Tibial nerve (tissue), 3 donors: Measurements from ENCODE around the gene IGHMBP2.

Experiments used
- POLR2A ChIP-seq, 2 donors: fragments of 450-650 bp; IDR thresholded peaks; one replicate each; pipeline ENCODE4 v1.6.1; 2017; ENCODE audit warnings: antibody characterized with exemption in 2 of 2, mild to moderate bottlenecking in 2 of 2, moderate library complexity in 2 of 2
- TF ChIP-seq, protein P1 (sequence below), 5 experiments: fragments of 200-600 bp in 3 of 5; fragments of 450-650 bp in 2 of 5; sonication (generic) in 3 of 5; IDR thresholded peaks; one replicate each; pipeline ENCODE4 v1.5.1; 2016 to 2019; ENCODE audit warnings: antibody characterized with exemption in 5 of 5, mild to moderate bottlenecking in 3 of 5, moderate library complexity in 2 of 5

DNA sequence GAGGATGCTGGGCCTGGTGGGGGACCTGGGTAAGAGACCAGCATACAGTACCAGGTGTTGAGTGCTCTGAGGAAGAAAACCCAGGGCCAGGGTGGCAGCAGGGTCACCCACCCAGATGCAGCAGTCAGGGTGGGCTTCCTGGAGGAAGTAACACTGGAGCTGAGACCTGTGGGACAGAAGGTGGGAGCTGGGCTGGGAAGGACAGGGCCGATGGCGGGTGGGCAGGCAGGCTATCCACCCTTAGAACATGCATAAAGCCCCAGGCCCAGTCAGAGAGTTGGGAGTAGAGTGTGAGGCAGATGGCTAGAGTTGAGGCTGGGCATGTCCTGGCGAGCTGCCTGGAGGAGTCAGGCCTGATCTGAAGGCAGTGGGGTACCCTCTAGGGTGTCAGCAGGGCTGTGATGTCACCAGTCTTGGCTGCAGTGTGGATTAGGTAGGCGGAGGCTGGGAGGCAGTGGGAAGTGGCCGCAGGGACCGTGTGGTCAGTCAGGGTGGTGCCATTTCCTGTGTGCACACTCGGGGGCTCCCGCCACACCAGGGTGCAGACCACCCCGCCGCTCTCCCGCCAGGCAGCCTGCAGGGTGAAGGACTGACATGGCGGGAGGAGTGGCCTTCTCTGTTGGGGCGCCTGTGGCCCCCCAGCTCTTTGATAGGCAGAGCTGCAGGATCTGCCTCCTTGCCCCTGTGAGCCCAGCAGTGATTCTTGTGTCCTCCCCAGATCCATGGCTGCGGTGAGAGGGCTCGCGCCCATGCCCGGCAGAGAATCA is 35.3 kb downstream of the IGHMBP2 start:
- TF ChIP-seq, protein P1, sequence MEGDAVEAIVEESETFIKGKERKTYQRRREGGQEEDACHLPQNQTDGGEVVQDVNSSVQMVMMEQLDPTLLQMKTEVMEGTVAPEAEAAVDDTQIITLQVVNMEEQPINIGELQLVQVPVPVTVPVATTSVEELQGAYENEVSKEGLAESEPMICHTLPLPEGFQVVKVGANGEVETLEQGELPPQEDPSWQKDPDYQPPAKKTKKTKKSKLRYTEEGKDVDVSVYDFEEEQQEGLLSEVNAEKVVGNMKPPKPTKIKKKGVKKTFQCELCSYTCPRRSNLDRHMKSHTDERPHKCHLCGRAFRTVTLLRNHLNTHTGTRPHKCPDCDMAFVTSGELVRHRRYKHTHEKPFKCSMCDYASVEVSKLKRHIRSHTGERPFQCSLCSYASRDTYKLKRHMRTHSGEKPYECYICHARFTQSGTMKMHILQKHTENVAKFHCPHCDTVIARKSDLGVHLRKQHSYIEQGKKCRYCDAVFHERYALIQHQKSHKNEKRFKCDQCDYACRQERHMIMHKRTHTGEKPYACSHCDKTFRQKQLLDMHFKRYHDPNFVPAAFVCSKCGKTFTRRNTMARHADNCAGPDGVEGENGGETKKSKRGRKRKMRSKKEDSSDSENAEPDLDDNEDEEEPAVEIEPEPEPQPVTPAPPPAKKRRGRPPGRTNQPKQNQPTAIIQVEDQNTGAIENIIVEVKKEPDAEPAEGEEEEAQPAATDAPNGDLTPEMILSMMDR (IDR thresholded peaks at IDR 0.05), result no peak
- TF ChIP-seq POLR2A (IDR thresholded peaks at IDR 0.05), result no peak
